Natural killer cell (primary cell): Measurements from ENCODE around the gene KLHL14. TPM values are rescaled to one million over a fixed set of nuclear protein-coding genes. Genes with fewer than 3 reads are reported as not detected.

Experiments
- ATAC-seq, 3 donors: fragments of 150-1000 bp in 2 of 3; fragments of 200-7000 bp in 1 of 3; cut with Tn5 transposase; 1 replicate in 1 of 3; 2 replicates in 2 of 3; pipeline ENCODE4 v1.10.0; 2021; ENCODE audit warnings: mild to moderate bottlenecking in 2 of 3, moderate library complexity in 2 of 3
- DNase-seq, 2 donors: peaks; one replicate each; pipeline versions ENCODE4 v3.0.0 to v3.0.0-alpha.2; 2013 to 2021; ENCODE audit warnings: mixed read lengths in 1 of 2
- H3K27ac ChIP-seq: one replicate; pipeline ENCODE4 v1.5.1; 2013; ENCODE audit warnings: mild to moderate bottlenecking, low read length
- H3K27me3 ChIP-seq: one replicate; pipeline ENCODE4 v1.6.1; 2013; ENCODE audit warnings: low read length; ENCODE audit not compliant: control insufficient read depth, insufficient read depth
- H3K36me3 ChIP-seq: one replicate; pipeline ENCODE4 v1.6.1; 2013; ENCODE audit warnings: low read length; ENCODE audit not compliant: control insufficient read depth, insufficient read depth
- H3K4me1 ChIP-seq: one replicate; pipeline ENCODE4 v1.6.1; 2013; ENCODE audit warnings: low read length; ENCODE audit not compliant: control insufficient read depth, insufficient read depth
- H3K4me3 ChIP-seq: one replicate; pipeline ENCODE4 v1.5.1; 2013; ENCODE audit warnings: low read length
- H3K9me3 ChIP-seq: one replicate; pipeline ENCODE4 v1.6.1; 2013; ENCODE audit warnings: low read length; ENCODE audit not compliant: control insufficient read depth, insufficient read depth
- H3K27ac Mint-ChIP-seq, 2 donors: one replicate each; pipeline ENCODE4 v1.8.0; 2022; ENCODE audit warnings: mild to moderate bottlenecking in 2 of 2, mixed read lengths in 2 of 2, moderate library complexity in 1 of 2
- H3K27me3 Mint-ChIP-seq, 2 donors: one replicate each; pipeline ENCODE4 v1.8.0; 2022; ENCODE audit warnings: low read depth in 2 of 2, mixed read lengths in 2 of 2
- H3K36me3 Mint-ChIP-seq: one replicate; pipeline ENCODE4 v1.8.0; 2022; ENCODE audit warnings: mixed read lengths
- H3K4me1 Mint-ChIP-seq, 2 donors: one replicate each; pipeline ENCODE4 v1.8.0; 2022; ENCODE audit warnings: mixed read lengths in 2 of 2
- H3K4me3 Mint-ChIP-seq: one replicate; pipeline ENCODE4 v1.8.0; 2022; ENCODE audit warnings: mild to moderate bottlenecking, moderate library complexity, mixed read lengths
- H3K9me3 Mint-ChIP-seq, 2 donors: one replicate each; pipeline ENCODE4 v1.8.0; 2022; ENCODE audit warnings: mixed read lengths in 2 of 2
- CTCF ChIP-seq: fragments of 200-600 bp; IDR thresholded peaks from one replicate; pipeline ENCODE4 v1.8.0; 2022; ENCODE audit warnings: antibody characterized with exemption
- WGBS: methylation state at CpG from one replicate; pipeline ENCODE4 v1.1.7; 2013; ENCODE audit warnings: missing lambda C conversion rate; ENCODE audit not compliant: insufficient coverage; 5-methylcytosine and 5-hydroxymethylcytosine counted together
- intact Hi-C: fragments of 100-400 bp; cut with micrococcal nuclease; formaldehyde crosslinking; loops from one replicate; pipeline ENCODE4 v1.14.2; 2022
- total RNA-seq, 4 donors: library from RNA; stranded (reverse); fragments of 120-200 nt in 1 of 4; gene quantifications; one replicate each; pipeline versions ENCODE4 v1.2.3 to v1.2.4, GENCODE V29; 2013 to 2022

KLHL14 gene
- total RNA-seq, 3 donors from 2014 or later (not counting 1 experiment from before 2014, with no cell fraction given): 0.26 to 0.28 TPM; not detected in 1

GRCh38 chr18:32771169-32771751 is 1.6 kb downstream of the KLHL14 start:
- no peak for DNase-seq
- H3K4me3 Mint-ChIP-seq: no peak overlapping the region
- H3K27ac Mint-ChIP-seq: no peak overlapping the region
- H3K9me3 Mint-ChIP-seq: peaks cover 0 to 4% of the 10 kb centered on the region in 2 donors
- Histone ChIP-seq H3K4me3 (peak overlapping the region; percentile 47), H3K27ac (peak overlapping the region; percentile 25), H3K36me3 (no peaks in the 10 kb centered on the region), H3K4me1 (no peaks in the 10 kb centered on the region), H3K9me3 (no peaks in the 10 kb centered on the region), H3K27me3 (peaks cover 16% of the 10 kb centered on the region)
- no peaks in the 10 kb centered on the region for H3K4me1 Mint-ChIP-seq
- WGBS: 1% methylated on average over 34 of the region's 37 CpGs
- no peak for ATAC-seq
- no peak for TF ChIP-seq CTCF
- H3K36me3 Mint-ChIP-seq: no peaks in the 10 kb centered on the region
- peaks cover 17 to 40% of the 10 kb centered on the region in 2 donors for H3K27me3 Mint-ChIP-seq
- intact Hi-C loops: no loop called here

- intact Hi-C loops: no loop called here
- Mint-ChIP-seq H3K27ac (no peak overlapping the region), H3K9me3 (peaks cover 0 to 4% of the 10 kb centered on the region in 2 donors), H3K4me3 (no peak overlapping the region), H3K4me1 (no peaks in the 10 kb centered on the region), H3K36me3 (no peaks in the 10 kb centered on the region), H3K27me3 (peaks cover 17 to 40% of the 10 kb centered on the region in 2 donors)
- ATAC-seq: no peak
- peaks cover 16% of the 10 kb centered on the region for H3K27me3 ChIP-seq
- no peaks in the 10 kb centered on the region for H3K4me1 ChIP-seq
- no peaks in the 10 kb centered on the region for H3K9me3 ChIP-seq
- WGBS: 4% methylated on average over 34 of the region's 34 CpGs
- no peak for DNase-seq
- TF ChIP-seq CTCF: no peak
- H3K27ac ChIP-seq: peak overlapping the region; percentile 8
- H3K36me3 ChIP-seq: no peaks in the 10 kb centered on the region
- H3K4me3 ChIP-seq: peak overlapping the region; percentile 47
These were observed 2.1 kb downstream of the KLHL14 start for GRCh38 chr18:32770666-32771168.

- Mint-ChIP-seq H3K4me3 (no peak overlapping the region), H3K36me3 (no peaks in the 10 kb centered on the region), H3K27me3 (peaks cover 17 to 40% of the 10 kb centered on the region in 2 donors), H3K4me1 (no peaks in the 10 kb centered on the region), H3K27ac (no peak overlapping the region), H3K9me3 (peaks cover 0 to 4% of the 10 kb centered on the region in 2 donors)
- Histone ChIP-seq H3K27ac (no peak overlapping the region), H3K4me3 (peak overlapping the region; percentile 47), H3K9me3 (no peaks in the 10 kb centered on the region), H3K36me3 (no peaks in the 10 kb centered on the region), H3K27me3 (peaks cover 16% of the 10 kb centered on the region), H3K4me1 (no peaks in the 10 kb centered on the region)
- ATAC-seq (no peak), DNase-seq (no peak)
- 2% methylated on average over 36 of the region's 37 CpGs for WGBS
- no peak for TF ChIP-seq CTCF
- intact Hi-C loops: no loop called here
These were observed 2.7 kb downstream of the KLHL14 start for GRCh38 chr18:32770054-32770665.
